CD4-positive, alpha-beta T cell treated with Interleukin-2 at 100 ng/mL for 4 hours (primary cell): ENCODE results near the gene IFIH1.

ENCODE experiments used
- DNase-seq: peaks from one replicate; pipeline ENCODE4 v3.0.0-alpha.2; 2020; ENCODE audit warnings: low spot score

Gene IFIH1

GRCh38 chr2:162308747-162309503, 9.6 kb downstream of the IFIH1 start:
- DNase-seq: no peak

DNA sequence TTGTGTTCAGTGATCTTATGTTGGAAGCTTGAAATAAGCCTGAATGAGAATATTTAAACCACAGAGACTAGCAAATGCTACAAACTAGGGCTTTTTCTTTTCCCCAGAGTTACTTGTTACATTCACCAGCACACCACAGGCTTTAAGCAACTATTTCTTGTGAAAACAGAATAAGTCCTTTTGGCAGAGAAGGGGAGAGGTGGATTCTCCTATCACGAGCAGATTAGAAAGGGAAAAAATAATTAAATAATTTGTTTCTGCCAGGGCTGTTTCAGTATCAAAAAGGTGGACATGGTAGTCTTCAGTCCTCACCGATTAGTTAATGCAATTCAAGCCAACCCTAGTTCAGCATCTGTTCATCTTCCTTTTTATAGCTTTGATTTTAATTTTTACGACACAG, 12.6 kb downstream of the IFIH1 start:
- no peak for DNase-seq

GRCh38 chr2:162301877-162302276, 16.6 kb downstream of the IFIH1 start:
- DNase-seq: no peak

DNA sequence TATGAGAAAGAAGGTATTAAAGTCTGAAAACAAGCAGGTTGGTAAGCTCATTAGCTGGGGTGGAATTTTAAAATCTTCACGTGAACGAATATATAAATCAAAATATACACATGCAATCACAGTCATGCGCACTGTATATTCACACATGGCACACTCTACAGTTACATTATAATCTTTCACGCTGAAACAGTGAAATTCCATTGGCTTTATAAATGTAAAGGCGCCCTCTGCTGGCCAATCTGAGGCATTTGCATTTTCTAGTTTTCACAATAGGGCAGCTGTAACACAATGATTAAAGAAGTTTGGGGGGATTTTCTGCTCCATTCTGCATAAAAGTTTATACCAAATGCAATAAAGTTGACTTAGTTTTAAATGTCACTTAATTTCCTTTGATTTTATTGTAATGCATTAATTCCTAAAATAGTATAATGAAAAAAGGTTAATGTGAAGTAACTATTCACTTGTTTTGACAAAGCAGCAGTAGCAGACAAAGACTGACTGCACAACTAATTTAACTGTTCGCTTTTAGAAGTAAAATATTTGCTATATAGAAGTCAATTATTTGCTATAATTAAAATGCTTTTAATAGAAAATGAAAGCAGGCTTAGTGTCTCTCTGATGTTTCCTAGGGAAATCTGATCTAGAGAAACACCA, 17.2 kb downstream of the IFIH1 start:
- DNase-seq: peak; percentile 68

DNA sequence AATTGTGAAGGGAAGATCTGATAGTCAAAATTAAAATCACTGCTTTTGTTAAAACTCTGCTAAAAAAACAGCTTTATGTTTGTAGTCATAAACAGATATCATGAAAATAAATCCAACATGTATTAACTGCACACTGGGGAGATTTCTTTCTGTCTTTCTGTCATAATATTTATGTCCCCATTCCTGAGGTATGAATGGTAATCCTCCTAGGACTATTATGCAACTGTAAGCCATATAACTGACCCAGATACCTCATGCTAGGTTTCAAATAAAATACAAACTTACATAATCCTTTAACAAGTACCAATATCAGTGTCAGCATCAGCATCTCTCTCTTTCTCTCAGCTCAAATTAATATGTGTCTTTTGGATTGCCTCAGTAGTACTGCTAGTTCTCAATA, 18.2 kb downstream of the IFIH1 start:
- no peak for DNase-seq

DNA sequence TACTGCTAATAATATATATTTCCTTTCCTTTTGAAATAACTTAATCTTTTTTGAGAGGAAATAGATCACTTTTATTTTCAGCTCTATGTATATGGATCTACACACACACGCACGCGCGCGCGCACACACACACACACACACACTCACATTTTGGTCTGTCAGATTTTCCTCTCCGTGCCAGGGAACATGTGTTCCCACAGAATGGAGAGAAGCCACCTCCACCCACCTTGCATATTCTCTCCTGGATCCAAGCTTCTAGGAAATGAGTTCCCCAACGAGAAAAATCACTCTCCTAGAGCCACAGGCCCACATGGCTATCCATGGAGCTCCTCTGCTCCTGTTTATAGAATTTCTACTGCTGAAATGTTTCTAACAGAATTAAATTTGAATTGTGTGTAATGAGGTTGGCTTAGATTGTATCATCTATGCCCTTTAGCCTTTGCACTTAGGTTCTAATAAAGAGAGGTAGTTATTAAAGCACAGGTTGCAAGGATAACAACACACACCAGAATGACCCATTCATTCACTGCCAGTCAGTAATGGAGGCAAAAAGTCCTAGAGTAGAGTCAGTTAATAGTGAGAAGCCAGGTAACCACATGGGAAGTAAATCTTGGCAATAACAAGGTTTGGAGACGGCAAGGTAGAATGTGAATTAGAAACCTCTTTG, 19.7 kb downstream of the IFIH1 start:
- DNase-seq: no peak

- peak; percentile 84 for DNase-seq
These were observed 20.4 kb downstream of the IFIH1 start for GRCh38 chr2:162297925-162298552.

- DNase-seq: no peak
These were observed 23.5 kb downstream of the IFIH1 start for GRCh38 chr2:162295009-162295408.

DNA sequence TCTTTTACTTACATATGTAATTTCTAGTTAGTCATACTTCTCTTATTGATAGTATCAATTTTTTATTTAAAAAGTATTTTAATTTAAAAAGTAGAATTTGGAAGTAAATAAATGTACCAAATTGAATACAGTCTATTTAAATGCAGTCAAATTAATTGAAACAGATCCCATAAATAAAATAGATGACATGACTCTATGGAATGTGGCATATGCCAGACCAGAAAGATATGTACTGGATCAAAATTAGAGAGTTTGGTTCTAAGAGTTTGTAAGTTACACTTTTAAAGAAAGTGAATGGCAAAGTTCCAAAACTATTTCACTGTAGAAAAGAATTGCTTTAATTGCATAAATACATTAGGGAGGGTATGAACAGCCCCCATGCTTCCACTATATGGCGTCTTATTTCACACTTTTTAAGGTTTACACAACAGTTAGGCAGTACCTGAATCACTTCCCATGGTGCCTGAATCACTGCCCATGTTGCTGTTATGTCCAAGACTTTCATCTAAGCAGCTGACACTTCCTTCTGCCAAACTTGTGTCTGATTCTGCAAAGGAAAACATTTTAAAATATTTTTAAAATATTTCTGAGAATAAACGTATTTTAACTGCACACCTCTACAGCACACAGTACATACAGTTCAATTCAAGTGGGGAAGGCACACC, 25.2 kb downstream of the IFIH1 start:
- DNase-seq: no peak

- no peak for DNase-seq
These were observed 26.7 kb downstream of the IFIH1 start for GRCh38 chr2:162291748-162292147.

- DNase-seq: no peak
These were observed 35.6 kb downstream of the IFIH1 start for GRCh38 chr2:162282765-162283425.

- no peak for DNase-seq
These were observed 37.8 kb downstream of the IFIH1 start for GRCh38 chr2:162280654-162281053.

DNA sequence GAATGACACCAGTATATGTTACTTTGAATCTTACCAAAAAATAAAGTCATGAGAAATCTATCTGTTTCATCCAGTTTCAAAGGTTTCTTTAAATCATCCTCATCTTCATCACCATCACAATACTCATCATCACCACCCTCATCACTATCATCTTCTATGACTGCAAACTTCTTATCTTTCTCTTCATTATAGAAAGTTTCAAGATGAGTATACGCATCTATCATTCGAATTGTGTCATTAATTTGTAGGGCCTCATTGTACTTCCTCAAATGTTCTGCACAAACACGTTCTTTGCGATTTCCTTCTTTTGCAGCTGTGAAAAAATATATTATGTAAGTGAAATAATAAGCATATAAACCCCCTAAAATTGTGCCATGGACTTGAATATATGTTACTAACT, 41.1 kb downstream of the IFIH1 start:
- no peak for DNase-seq

DNA sequence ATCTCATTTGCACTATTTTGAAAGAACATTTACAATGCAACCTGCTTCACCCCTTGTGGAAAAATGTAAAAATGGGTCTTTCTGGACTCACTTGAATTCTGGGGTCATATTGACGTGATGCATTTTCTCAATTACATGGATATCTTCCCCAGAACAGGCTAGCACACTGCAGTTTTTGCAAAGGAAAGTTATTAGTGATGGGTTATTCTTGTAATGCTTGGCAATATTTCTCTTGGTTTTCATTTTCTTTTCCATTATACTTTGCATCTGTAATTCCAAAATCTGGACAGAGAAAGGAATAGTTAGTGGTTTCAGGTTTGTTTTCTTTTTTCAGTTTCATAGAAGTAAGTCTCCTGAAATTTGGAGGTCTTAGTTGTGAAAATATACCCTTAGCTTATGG, 50.5 kb downstream of the IFIH1 start:
- DNase-seq: no peak

GRCh38 chr2:162267496-162267895, 51.0 kb downstream of the IFIH1 start:
- DNase-seq: no peak

DNA sequence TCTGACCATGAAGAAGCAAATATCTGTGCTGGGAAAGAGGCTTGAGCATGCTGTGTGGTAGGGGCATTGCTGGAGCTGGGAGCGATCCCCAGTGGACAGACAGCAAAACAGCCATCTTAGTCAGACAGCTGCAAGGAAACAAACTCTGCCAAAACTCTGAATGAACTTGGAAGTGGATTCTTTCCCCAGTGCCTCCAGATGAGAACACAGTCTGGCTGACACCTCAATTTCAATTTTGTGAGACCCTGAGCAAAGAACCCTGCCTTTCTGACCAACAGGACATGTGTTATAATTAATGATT, 52.1 kb downstream of the IFIH1 start:
- DNase-seq: no peak

GRCh38 chr2:162265666-162266459, 52.6 kb downstream of the IFIH1 start:
- no peak for DNase-seq

DNA sequence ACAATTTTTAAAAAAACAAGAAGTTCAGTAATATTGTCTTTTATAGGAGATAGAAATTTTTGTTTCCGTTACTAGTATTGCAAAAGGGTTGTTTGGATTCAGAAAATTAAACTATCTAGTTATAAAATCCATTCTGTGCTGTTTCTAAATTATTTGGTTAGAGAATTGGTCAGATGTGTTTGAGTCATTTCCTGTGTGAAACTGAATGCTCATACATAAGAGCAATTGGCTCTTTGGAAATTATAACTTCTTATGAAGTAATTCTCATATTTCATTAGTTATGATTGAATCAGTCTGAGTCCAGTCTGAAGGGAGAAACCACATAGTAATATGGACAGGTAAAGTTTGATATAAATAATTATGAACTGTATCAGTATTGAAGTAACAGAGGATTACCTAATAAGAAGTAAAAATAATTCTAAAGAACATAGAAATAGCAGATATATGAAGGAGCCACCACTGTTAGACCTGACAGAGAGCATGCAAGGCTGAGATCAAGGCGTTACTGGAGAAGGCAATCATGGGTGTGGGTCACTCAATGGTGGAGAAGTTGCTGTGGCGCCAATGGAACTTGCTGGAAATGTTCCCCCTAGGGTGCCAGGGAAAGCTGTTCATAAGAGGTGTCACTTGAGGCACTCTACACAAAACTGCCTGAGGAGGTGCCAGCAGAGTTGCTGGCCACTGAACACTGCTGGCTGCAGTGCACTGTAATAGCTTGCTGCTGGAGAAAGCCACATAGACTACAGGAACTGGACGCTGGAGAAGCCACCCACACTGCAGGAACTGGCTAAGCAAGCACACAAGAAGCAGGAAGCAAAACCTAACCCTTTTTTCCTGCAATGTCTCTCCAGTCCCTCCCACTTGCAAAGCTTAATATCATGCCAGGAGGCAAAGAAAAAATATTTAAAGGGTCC, 57.2 kb downstream of the IFIH1 start:
- DNase-seq: no peak

DNA sequence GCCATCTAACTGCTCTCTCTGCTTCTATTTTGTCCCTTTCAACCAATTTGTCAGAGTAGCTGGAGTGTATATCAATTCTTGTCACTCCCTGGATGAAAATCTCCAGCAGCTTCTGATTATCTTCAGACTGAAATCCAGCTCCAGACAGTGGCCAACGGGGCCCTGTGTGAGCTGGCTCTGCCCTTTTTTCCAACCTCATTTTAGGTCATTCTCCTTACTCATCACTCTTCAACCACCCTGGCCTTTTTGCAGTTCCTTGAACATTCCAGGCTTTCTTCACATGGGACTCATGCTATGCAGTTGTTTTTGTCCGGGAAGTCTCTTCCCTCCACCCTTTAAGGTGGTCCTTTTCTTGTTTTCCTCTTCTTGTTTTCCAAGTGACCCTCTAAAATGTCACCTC, 59.8 kb downstream of the IFIH1 start:
- DNase-seq: no peak

DNA sequence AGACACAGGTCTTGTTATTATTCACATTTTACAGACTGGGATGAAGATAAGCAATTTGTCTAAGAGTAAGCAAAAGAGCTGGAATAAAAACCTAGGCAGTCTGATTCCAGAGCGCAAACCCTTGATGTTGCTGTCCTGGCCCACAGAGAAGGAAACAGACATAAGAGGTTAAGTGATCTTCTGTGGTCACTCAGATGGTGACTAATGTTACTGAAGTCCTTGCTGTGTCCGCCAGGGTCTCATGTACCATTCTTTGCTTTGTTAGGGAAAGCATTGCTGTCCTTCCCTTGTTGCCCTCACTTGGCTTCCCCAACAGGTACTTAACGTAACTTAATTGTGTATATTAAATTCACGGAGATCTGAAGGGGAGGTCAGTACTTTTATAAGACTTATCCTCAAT, 60.3 kb downstream of the IFIH1 start:
- DNase-seq: no peak
